GM10847 (cell line): Measurements from ENCODE around the gene NAP1L3.

Experiments
- POLR2A ChIP-seq: IDR thresholded peaks from 2 replicates; pipeline ENCODE4 v1.6.1; 2011; ENCODE audit not compliant: insufficient read length; ENCODE audit errors: extremely low read depth

Gene NAP1L3

GRCh38 chrX:93673056-93673868 lies at the start of gene NAP1L3:
TSS of gene NAP1L3 (minus strand) at chrX:93673578. CDS start at chrX:93673304, 274 bp downstream.
- TF ChIP-seq POLR2A, result no peak

GRCh38 chrX:93711076-93711475 lies 37.7 kb upstream of the NAP1L3 start:
- TF ChIP-seq POLR2A, result no peak

GRCh38 chrX:93703701-93704100 lies 30.3 kb upstream of the NAP1L3 start:
- TF ChIP-seq POLR2A, result no peak

- no peak for TF ChIP-seq POLR2A
Observed at GRCh38 chrX:93695981-93696380, 22.6 kb upstream of the NAP1L3 start.

GRCh38 chrX:93673869-93674271 lies 492 bp upstream of the NAP1L3 start, which contains the start of gene FAM133A:
TSS of gene FAM133A (plus strand) at chrX:93674206. CDS start at chrX:93709420, 35,214 bp downstream.
- TF ChIP-seq POLR2A, result no peak

GRCh38 chrX:93660575-93660974 lies 12.8 kb downstream of the NAP1L3 start:
- TF ChIP-seq POLR2A, result no peak

- TF ChIP-seq POLR2A, result no peak
Observed at GRCh38 chrX:93649381-93649780, 24.0 kb downstream of the NAP1L3 start.

GRCh38 chrX:93637591-93637990 lies 35.8 kb downstream of the NAP1L3 start:
- TF ChIP-seq POLR2A, result no peak
